Prostate gland (tissue), 2 donors: ENCODE measurements around the gene SLC13A3. TPM values are rescaled to one million over a fixed set of nuclear protein-coding genes. Genes with fewer than 3 reads are reported as not detected.

Source experiments
- DNase-seq: peaks from one replicate; pipeline ENCODE4 v3.0.0-alpha.2; 2019; ENCODE audit warnings: low spot score
- H3K27ac ChIP-seq, 2 donors: fragments of 200-600 bp; sonication (generic); 2 replicates each; pipeline ENCODE4 v1.5.1; 2017 to 2019
- H3K27me3 ChIP-seq: fragments of 200-600 bp; sonication (generic); replicated peaks from 2 replicates; pipeline ENCODE4 v1.5.1; 2019; ENCODE audit not compliant: insufficient read depth
- H3K36me3 ChIP-seq, 2 donors: fragments of 200-600 bp; sonication (generic); 1 replicate in 1 of 2; 2 replicates in 1 of 2; pipeline versions ENCODE4 v1.5.1 to v1.8.1; 2017 to 2019
- H3K4me1 ChIP-seq: fragments of 200-600 bp; sonication (generic); replicated peaks from 2 replicates; pipeline ENCODE4 v1.5.1; 2019
- H3K4me3 ChIP-seq, 2 donors: fragments of 200-600 bp; sonication (generic); 2 replicates each; pipeline ENCODE4 v1.5.1; 2017 to 2019
- H3K9me3 ChIP-seq: fragments of 200-600 bp; sonication (generic); 2 replicates; pipeline ENCODE4 v1.5.1; 2017
- CTCF ChIP-seq, 4 experiments: fragments of 200-600 bp in 2 of 4; fragments of 450-650 bp in 2 of 4; sonication (generic) in 2 of 4; IDR thresholded peaks; 1 replicate in 3 of 4; 2 replicates in 1 of 4; pipeline ENCODE4 v1.5.1; 2016 to 2019; ENCODE audit warnings: antibody characterized with exemption in 4 of 4, mild to moderate bottlenecking in 2 of 4, moderate library complexity in 2 of 4
- POLR2A ChIP-seq: fragments of 450-650 bp; IDR thresholded peaks from one replicate; pipeline ENCODE4 v1.6.1; 2016; ENCODE audit warnings: antibody characterized with exemption, mild to moderate bottlenecking
- POLR2AphosphoS5 ChIP-seq: sonication (generic); formaldehyde crosslinking; IDR thresholded peaks from one replicate; pipeline ENCODE4 v1.6.1; 2017; ENCODE audit warnings: antibody characterized with exemption
- WGBS: methylation state at CpG from one replicate; pipeline ENCODE4 v1.1.5; 2018; 5-methylcytosine and 5-hydroxymethylcytosine counted together
- intact Hi-C: fragments of 100-400 bp; cut with DNase I; formaldehyde crosslinking; loops from one replicate; pipeline ENCODE4 v1.14.2; 2022
- total RNA-seq, 2 donors: library from RNA; depleted of rRNA; stranded (reverse); fragments of >200 nt; gene quantifications; one replicate each; pipeline ENCODE4 v1.1.0, GENCODE V29; 2016

Gene SLC13A3
- total RNA-seq, 2 donors from 2014 or later = 10.5 to 16.9 TPM

GRCh38 chr20:46690219-46691106 is 39.2 kb upstream of the SLC13A3 start:
- peak overlapping the region; percentile 96 to 97 for H3K27ac ChIP-seq
- no peak for DNase-seq
- no peaks in the 10 kb centered on the region for H3K4me1 ChIP-seq
- H3K36me3 ChIP-seq = no peaks in the 10 kb centered on the region
- WGBS = 52% methylated on average over 13 of the region's 13 CpGs
- TF ChIP-seq POLR2A (no peak), CTCF (IDR thresholded peaks at IDR 0.05) (no peak), POLR2AphosphoS5 (no peak)
- H3K4me3 ChIP-seq = peak overlapping the region; percentile 32 to 93
- intact Hi-C loops = no loop called here
- no peaks in the 10 kb centered on the region for H3K27me3 ChIP-seq
- no peaks in the 10 kb centered on the region for H3K9me3 ChIP-seq

DNA sequence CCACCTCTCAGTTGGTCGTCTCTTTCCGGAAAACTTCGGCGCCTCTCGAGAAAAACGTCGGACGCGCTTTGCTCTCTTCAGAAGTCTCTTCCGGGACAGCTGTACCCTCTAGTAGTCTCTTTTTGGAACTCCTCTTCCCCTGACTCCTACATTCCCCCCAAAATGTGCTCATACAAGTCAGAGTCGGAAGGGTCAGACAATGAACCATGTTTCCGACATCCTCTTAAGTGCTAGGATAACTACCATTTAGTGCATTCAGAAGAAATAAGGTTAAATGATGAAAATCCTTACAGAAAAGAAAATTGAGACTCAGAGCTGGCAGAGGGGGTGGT is 38.5 kb upstream of the SLC13A3 start:
- Histone ChIP-seq H3K27me3 (no peaks in the 10 kb centered on the region), H3K4me1 (no peaks in the 10 kb centered on the region), H3K27ac (peak overlapping the region; percentile 96 to 97), H3K36me3 (no peaks in the 10 kb centered on the region), H3K4me3 (peak overlapping the region; percentile 32 to 93), H3K9me3 (no peaks in the 10 kb centered on the region)
- intact Hi-C loops = loop anchor here (10.0 kb wide), 1 partner anchor 335 kb away; no protein-coding TSS in a partner anchor
- no peak for DNase-seq
- WGBS = under 1% methylated on average over 12 of the region's 12 CpGs
- TF ChIP-seq CTCF (IDR thresholded peaks at IDR 0.05) = no peak
- TF ChIP-seq POLR2A = no peak
- peak; percentile 39 for TF ChIP-seq POLR2AphosphoS5

DNA sequence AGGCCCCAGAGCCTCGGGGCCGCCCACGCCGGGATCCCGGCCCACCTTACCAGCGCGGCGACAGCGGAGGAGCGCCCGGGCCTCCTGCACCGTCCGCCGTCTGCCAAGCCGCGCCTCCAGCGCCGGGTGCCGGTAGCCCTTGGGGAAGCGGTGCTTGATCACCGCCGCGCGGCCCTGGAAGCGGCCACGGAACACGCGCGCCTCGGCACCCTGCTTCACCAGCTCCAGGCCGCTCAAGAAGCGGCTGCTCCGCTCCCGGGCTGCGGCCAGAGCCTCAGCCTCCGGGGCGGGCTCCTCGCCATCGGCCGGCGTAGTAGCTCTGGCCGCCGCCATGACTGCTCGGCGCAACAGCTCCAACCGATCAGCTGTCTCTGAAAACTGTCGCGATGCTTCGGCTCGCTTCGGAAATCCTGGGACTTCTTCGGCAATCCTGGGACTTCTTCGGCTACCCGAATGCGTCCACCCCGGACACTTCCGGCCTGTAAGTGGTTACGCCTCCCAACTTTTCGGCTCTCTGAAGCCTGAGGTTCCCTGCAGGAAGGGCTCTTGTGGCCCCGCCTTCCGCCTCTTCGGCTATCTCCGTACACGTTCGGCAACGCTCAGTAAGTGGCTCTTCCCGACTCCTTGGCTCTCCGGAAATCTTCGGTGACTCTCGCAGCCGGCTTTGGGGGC is 38.0 kb upstream of the SLC13A3 start, which contains the start of gene TP53RK:
TP53RK (minus strand) TSS at position 363 of the 672 bp plus-strand sequence; CDS start at position 333, 30 bp downstream.
- intact Hi-C loops = loop anchor here (10.0 kb wide), 1 partner anchor 334 kb away; no protein-coding TSS in a partner anchor
- under 1% methylated on average over 60 of the region's 71 CpGs for WGBS
- Histone ChIP-seq H3K27ac (peak within 1 kb of the TSS; percentile 96 to 97), H3K4me1 (no peaks in the 10 kb centered on the region), H3K4me3 (peak within 1 kb of the TSS; percentile 85 to 93), H3K27me3 (no peaks in the 10 kb centered on the region), H3K9me3 (no peaks in the 10 kb centered on the region), H3K36me3 (no peaks in the 10 kb centered on the region)
- TF ChIP-seq CTCF (IDR thresholded peaks at IDR 0.05) = peak in 2 of 4 experiments; percentile 64 to 65
- TF ChIP-seq POLR2AphosphoS5 = peak; percentile 97
- peak; percentile 89 for TF ChIP-seq POLR2A
- peak; percentile 100 for DNase-seq

GRCh38 chr20:46688151-46689081 is 37.2 kb upstream of the SLC13A3 start:
- DNase-seq = peak; percentile 21
- intact Hi-C loops = loop anchor here (10.0 kb wide), 1 partner anchor 334 kb away; no protein-coding TSS in a partner anchor
- peak overlapping the region; percentile 85 to 93 for H3K4me3 ChIP-seq
- no peak for TF ChIP-seq CTCF (IDR thresholded peaks at IDR 0.05)
- TF ChIP-seq POLR2AphosphoS5 = no peak
- no peak for TF ChIP-seq POLR2A
- no peaks in the 10 kb centered on the region for H3K36me3 ChIP-seq
- H3K4me1 ChIP-seq = peaks cover 2% of the 10 kb centered on the region
- no peaks in the 10 kb centered on the region for H3K27me3 ChIP-seq
- 12% methylated on average over 20 of the region's 20 CpGs for WGBS
- H3K9me3 ChIP-seq = no peaks in the 10 kb centered on the region
- peak overlapping the region; percentile 96 to 97 for H3K27ac ChIP-seq
